Liver (tissue), 9 donors: ENCODE results near the gene BCAR3. TPM values are rescaled to one million over a fixed set of nuclear protein-coding genes. Genes with fewer than 3 reads are reported as not detected.
A peak's percentile ranks its signal among the peaks of the same experiment; 100 is the strongest.

Experiments used
- DNase-seq: peaks from one replicate; pipeline ENCODE4 v3.0.0-alpha.2; 2017; ENCODE audit warnings: low spot score
- H3K27ac ChIP-seq, 2 donors: one replicate each; pipeline ENCODE4 v1.7.0; 2013; ENCODE audit warnings: inconsistent platforms in 2 of 2, low read length in 2 of 2, control low read depth in 1 of 2, low read depth in 1 of 2, mild to moderate bottlenecking in 1 of 2
- H3K27me3 ChIP-seq, 4 donors: one replicate each; pipeline versions ENCODE4 v1.6.1 to v1.7.0; 2013; ENCODE audit warnings: low read length in 3 of 4, inconsistent platforms in 1 of 4, mild to moderate bottlenecking in 1 of 4, moderate library complexity in 1 of 4; ENCODE audit not compliant: control insufficient read depth in 4 of 4, insufficient read depth in 4 of 4
- H3K36me3 ChIP-seq, 4 donors: one replicate each; pipeline versions ENCODE4 v1.6.1 to v1.7.0; 2013; ENCODE audit warnings: low read length in 3 of 4, mild to moderate bottlenecking in 3 of 4, low read depth in 1 of 4, moderate library complexity in 1 of 4; ENCODE audit not compliant: control insufficient read depth in 4 of 4, insufficient read depth in 3 of 4
- H3K4me1 ChIP-seq, 4 donors: one replicate each; pipeline versions ENCODE4 v1.6.1 to v1.7.0; 2013; ENCODE audit warnings: low read length in 3 of 4, mild to moderate bottlenecking in 3 of 4, moderate library complexity in 1 of 4; ENCODE audit not compliant: control insufficient read depth in 4 of 4, insufficient read depth in 4 of 4
- H3K4me3 ChIP-seq, 3 donors: one replicate each; pipeline versions ENCODE4 v1.6.1 to v1.7.0; 2013; ENCODE audit warnings: low read length in 3 of 3, control low read depth in 1 of 3, low read depth in 1 of 3, mild to moderate bottlenecking in 1 of 3
- H3K9ac ChIP-seq, 2 donors: one replicate each; pipeline ENCODE4 v1.7.0; 2013; ENCODE audit warnings: low read length in 2 of 2, mild to moderate bottlenecking in 2 of 2, moderate library complexity in 2 of 2, control low read depth in 1 of 2, low read depth in 1 of 2
- H3K9me3 ChIP-seq, 4 donors: one replicate each; pipeline versions ENCODE4 v1.6.1 to v1.7.0; 2013; ENCODE audit warnings: low read length in 3 of 4; ENCODE audit not compliant: control insufficient read depth in 4 of 4
- ATF3 ChIP-seq: IDR thresholded peaks from 2 replicates; pipeline ENCODE4 v1.6.1; 2016; ENCODE audit warnings: antibody characterized with exemption
- CTCF ChIP-seq: fragments of 150-350 bp; IDR thresholded peaks from 2 replicates; pipeline ENCODE4 v1.5.1; 2017; ENCODE audit warnings: improper control_type of control experiment, low read depth, low read length; ENCODE audit not compliant: missing input control
- FOXA2 ChIP-seq: IDR thresholded peaks from 2 replicates; pipeline ENCODE4 v1.6.1; 2016; ENCODE audit warnings: antibody characterized with exemption
- GABPA ChIP-seq, 2 donors: IDR thresholded peaks in 1 of 2; conservative IDR thresholded peaks in 1 of 2; 2 replicates each; pipeline ENCODE4 v1.6.1; 2016; ENCODE audit warnings: antibody characterized with exemption in 2 of 2, mild to moderate bottlenecking in 1 of 2, moderate library complexity in 1 of 2
- MAX ChIP-seq: IDR thresholded peaks from 2 replicates; pipeline ENCODE4 v1.6.1; 2016; ENCODE audit warnings: antibody characterized with exemption
- RAD21 ChIP-seq, 2 donors: IDR thresholded peaks; 2 replicates each; pipeline ENCODE4 v1.6.1; 2016; ENCODE audit warnings: antibody characterized with exemption in 2 of 2, mild to moderate bottlenecking in 2 of 2
- SP1 ChIP-seq: IDR thresholded peaks from 2 replicates; pipeline ENCODE4 v1.6.1; 2018; ENCODE audit warnings: antibody characterized with exemption, mild to moderate bottlenecking
- TAF1 ChIP-seq: conservative IDR thresholded peaks from 2 replicates; pipeline ENCODE4 v1.6.1; 2016; ENCODE audit warnings: antibody characterized with exemption, mild to moderate bottlenecking
- WGBS: extraction: QIAGEN DNeasy Blood & Tissue Kit; methylation state at CpG from one replicate; pipeline ENCODE4 v1.1.7; 2013; 5-methylcytosine and 5-hydroxymethylcytosine counted together
- polyA plus RNA-seq, 2 donors: library from polyadenylated mRNA; stranded (reverse) in 1 of 2; unstranded in 1 of 2; fragments of 200-250 nt in 1 of 2; fragments of >200 nt in 1 of 2; fragmentation: Nextera tagmentation in 1 of 2; extraction: Ambion mirVana in 1 of 2; gene quantifications; one replicate each; pipeline versions ENCODE4 v1.2.1 to v1.2.3, GENCODE V29; 2013 to 2015
- total RNA-seq, 2 donors: library from RNA; depleted of rRNA; stranded (reverse); fragments of >200 nt; gene quantifications; one replicate each; pipeline ENCODE4 v1.2.3, GENCODE V29; 2014
- donor health status: healthy.
- donor health status: healthy.
- donor health status: healthy.
- donor health status: healthy.
- donor health status: healthy.

The BCAR3 gene
- total and polyA plus RNA-seq, 4 donors, result 2.8 to 10.3 (median 7.7) TPM

- Histone ChIP-seq H3K36me3 (peaks cover 7 to 48% (median 26%) of the 10 kb centered on the region in 4 donors), H3K27me3 (no peaks in the 10 kb centered on the region), H3K9me3 (no peaks in the 10 kb centered on the region), H3K27ac (no peak overlapping the region), H3K9ac (no peak overlapping the region), H3K4me1 (no peaks in the 10 kb centered on the region), H3K4me3 (no peak overlapping the region)
- TF ChIP-seq GABPA (IDR thresholded peaks at IDR 0.05 in 1 of 2, conservative IDR thresholded peaks at IDR 0.05 in 1 of 2) (no peak), CTCF (no peak), TAF1 (no peak), ATF3 (no peak), SP1 (no peak)
- DNase-seq, result no peak
- WGBS, result 80% methylated on average over 7 of the region's 7 CpGs
Measured at GRCh38 chr1:93574511-93574910, 107.1 kb downstream of the BCAR3 start.

- TF ChIP-seq RAD21 (IDR thresholded peaks at IDR 0.05), result peak in 1 of 2 donors; percentile 7
- TF ChIP-seq TAF1, result no peak
- Histone ChIP-seq H3K27ac (no peak overlapping the region), H3K4me1 (no peaks in the 10 kb centered on the region), H3K4me3 (no peak overlapping the region), H3K9me3 (no peaks in the 10 kb centered on the region), H3K9ac (no peak overlapping the region), H3K36me3 (peaks cover 7 to 53% (median 26%) of the 10 kb centered on the region in 4 donors), H3K27me3 (no peaks in the 10 kb centered on the region)
- 21% methylated on average over 1 of the region's 1 CpG for WGBS
- DNase-seq, result no peak
Measured at GRCh38 chr1:93573940-93574469, 107.6 kb downstream of the BCAR3 start.

GRCh38 chr1:93571623-93572310, 109.9 kb downstream of the BCAR3 start:
- no peak for TF ChIP-seq CTCF
- TF ChIP-seq FOXA2, result no peak
- no peak for TF ChIP-seq MAX
- no peak overlapping the region for H3K27ac ChIP-seq
- H3K9ac ChIP-seq, result no peak overlapping the region
- H3K4me1 ChIP-seq, result no peaks in the 10 kb centered on the region
- no peak overlapping the region for H3K4me3 ChIP-seq
- WGBS, result 92% methylated on average over 12 of the region's 12 CpGs
- DNase-seq, result no peak
- H3K9me3 ChIP-seq, result no peaks in the 10 kb centered on the region
- H3K36me3 ChIP-seq, result peaks cover 7 to 62% (median 33%) of the 10 kb centered on the region in 4 donors
- no peaks in the 10 kb centered on the region for H3K27me3 ChIP-seq
